Adrenal gland (tissue), 5 donors: Measurements from ENCODE around the gene TBC1D2.

Source experiments
- CTCF ChIP-seq, 6 experiments: fragments of 450-650 bp in 4 of 6; fragments of 200-600 bp in 2 of 6; sonication (generic) in 1 of 6; IDR thresholded peaks; 1 replicate in 5 of 6; 2 replicates in 1 of 6; pipeline versions ENCODE4 v1.5.1 to v1.8.0; 2016 to 2021; ENCODE audit warnings: antibody characterized with exemption in 6 of 6, mild to moderate bottlenecking in 2 of 6, moderate library complexity in 1 of 6
- POLR2A ChIP-seq, 2 donors: fragments of 450-650 bp; IDR thresholded peaks; one replicate each; pipeline ENCODE4 v1.6.1; 2017; ENCODE audit warnings: antibody characterized with exemption in 2 of 2, mild to moderate bottlenecking in 2 of 2, moderate library complexity in 1 of 2
- donor health status: DM: no; HTN: no; CAD: no.

GRCh38 chr9:98207606-98208005 lies 47.8 kb downstream of the TBC1D2 start:
- no peak for TF ChIP-seq CTCF (IDR thresholded peaks at IDR 0.05)
- no peak for TF ChIP-seq POLR2A (IDR thresholded peaks at IDR 0.05)
